Raji (cell line): ENCODE measurements around the gene LRG1.

ENCODE experiments used
- POLR2A ChIP-seq: IDR thresholded peaks from 2 replicates; pipeline ENCODE4 v1.6.1; 2011; ENCODE audit warnings: low read depth, low read length, control low read depth; ENCODE audit not compliant: insufficient read depth

LRG1 gene

GRCh38 chr19:4512070-4512469 lies 27.8 kb downstream of the LRG1 start:
- no peak for TF ChIP-seq POLR2A

- no peak for TF ChIP-seq POLR2A
These were observed 28.4 kb downstream of the LRG1 start for GRCh38 chr19:4511300-4512054.

GRCh38 chr19:4510435-4511255 lies 29.2 kb downstream of the LRG1 start:
- no peak for TF ChIP-seq POLR2A

GRCh38 chr19:4508698-4509097 lies 31.1 kb downstream of the LRG1 start:
- TF ChIP-seq POLR2A, result no peak

GRCh38 chr19:4507804-4508203 lies 32.0 kb downstream of the LRG1 start:
- TF ChIP-seq POLR2A, result no peak

- TF ChIP-seq POLR2A, result no peak
These were observed 32.7 kb downstream of the LRG1 start for GRCh38 chr19:4507150-4507452.

GRCh38 chr19:4506449-4507149 lies 33.2 kb downstream of the LRG1 start:
- TF ChIP-seq POLR2A, result no peak

- TF ChIP-seq POLR2A, result no peak
These were observed 34.0 kb downstream of the LRG1 start for GRCh38 chr19:4505570-4506448.

- TF ChIP-seq POLR2A, result no peak
These were observed 34.8 kb downstream of the LRG1 start for GRCh38 chr19:4504891-4505569.

- no peak for TF ChIP-seq POLR2A
These were observed 35.5 kb downstream of the LRG1 start for GRCh38 chr19:4504297-4504701.

- no peak for TF ChIP-seq POLR2A
These were observed 36.0 kb downstream of the LRG1 start for GRCh38 chr19:4503825-4504170.

GRCh38 chr19:4503132-4503824 lies 36.6 kb downstream of the LRG1 start:
- TF ChIP-seq POLR2A, result no peak

- no peak for TF ChIP-seq POLR2A
These were observed 37.3 kb downstream of the LRG1 start for GRCh38 chr19:4502282-4503131.
